ENCODE data around the gene FXYD1.
A peak's percentile ranks its signal among the peaks of the same experiment; 100 is the strongest.
"Not testable (repeated sequence)": the region's sequence is repeated elsewhere in the genome, so short reads cannot be mapped to it uniquely, and the experiment has no call there.

Gene FXYD1

GRCh38 chr19:35144259-35144599 lies 5.6 kb downstream of the FXYD1 start:
- no peak for DNase-seq

GRCh38 chr19:35144600-35145436 lies 6.2 kb downstream of the FXYD1 start:
- no peak for DNase-seq

GRCh38 chr19:35146746-35147459 lies 8.3 kb downstream of the FXYD1 start:
- no peak for DNase-seq

- no peak for DNase-seq
Measured at GRCh38 chr19:35149463-35149862, 10.8 kb downstream of the FXYD1 start.

- no peak for DNase-seq
Measured at GRCh38 chr19:35150445-35150844, 11.8 kb downstream of the FXYD1 start.

GRCh38 chr19:35151273-35152065 lies 12.8 kb downstream of the FXYD1 start:
- DNase-seq, result no peak

GRCh38 chr19:35153129-35153522 lies 14.5 kb downstream of the FXYD1 start:
- DNase-seq, result not testable (repeated sequence)

GRCh38 chr19:35153701-35154524 lies 15.3 kb downstream of the FXYD1 start:
- DNase-seq, result peak; percentile 88

GRCh38 chr19:35154525-35155406 lies 16.1 kb downstream of the FXYD1 start, which contains the start of gene FXYD5:
Gene FXYD5 (plus strand): TSS chr19:35154735. CDS start chr19:35155551, 816 bp downstream.
- DNase-seq, result peak; percentile 91

GRCh38 chr19:35155441-35155840 lies 16.8 kb downstream of the FXYD1 start:
- DNase-seq, result peak; percentile 61

GRCh38 chr19:35155981-35156672 lies 17.5 kb downstream of the FXYD1 start:
- DNase-seq, result no peak

- DNase-seq, result no peak
Measured at GRCh38 chr19:35156673-35157014, 18.0 kb downstream of the FXYD1 start.

GRCh38 chr19:35157431-35157830 lies 18.8 kb downstream of the FXYD1 start:
- no peak for DNase-seq

GRCh38 chr19:35159606-35160005 lies 21.0 kb downstream of the FXYD1 start:
- DNase-seq, result no peak

GRCh38 chr19:35160629-35161433 lies 22.2 kb downstream of the FXYD1 start:
- no peak for DNase-seq

GRCh38 chr19:35161434-35161743 lies 22.8 kb downstream of the FXYD1 start:
- DNase-seq, result no peak

- DNase-seq, result no peak
Measured at GRCh38 chr19:35162471-35163326, 24.1 kb downstream of the FXYD1 start.

GRCh38 chr19:35164418-35164817 lies 25.8 kb downstream of the FXYD1 start:
- DNase-seq, result no peak
